ENCODE measurements around the gene VPS33B.

VPS33B gene

DNA sequence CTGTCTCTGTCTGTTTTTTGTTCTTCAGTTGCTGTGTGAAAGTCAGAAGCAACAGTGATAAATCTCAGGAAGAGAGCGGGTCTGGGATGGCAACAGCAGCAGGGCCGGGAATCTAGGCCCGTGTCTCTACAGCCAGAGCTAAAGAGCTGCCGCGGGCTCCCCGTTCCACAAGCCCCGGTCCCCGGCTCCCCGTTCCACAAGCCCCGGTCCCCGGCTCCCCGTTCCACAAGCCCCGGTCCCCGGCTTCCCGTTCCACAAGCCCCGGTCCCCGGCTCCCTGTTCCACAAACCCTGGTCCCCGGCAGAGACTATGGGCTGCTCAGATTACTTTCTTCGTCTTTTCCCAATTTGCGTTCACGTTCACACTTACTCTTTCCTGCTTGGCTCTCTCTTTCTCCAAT, 48.2 kb downstream of the VPS33B start:
- no peak overlapping the region for H3K27ac ChIP-seq
- TF ChIP-seq ZFX (IDR thresholded peaks at IDR 0.05; ENCODE audit: borderline replicate concordance) = no peak

DNA sequence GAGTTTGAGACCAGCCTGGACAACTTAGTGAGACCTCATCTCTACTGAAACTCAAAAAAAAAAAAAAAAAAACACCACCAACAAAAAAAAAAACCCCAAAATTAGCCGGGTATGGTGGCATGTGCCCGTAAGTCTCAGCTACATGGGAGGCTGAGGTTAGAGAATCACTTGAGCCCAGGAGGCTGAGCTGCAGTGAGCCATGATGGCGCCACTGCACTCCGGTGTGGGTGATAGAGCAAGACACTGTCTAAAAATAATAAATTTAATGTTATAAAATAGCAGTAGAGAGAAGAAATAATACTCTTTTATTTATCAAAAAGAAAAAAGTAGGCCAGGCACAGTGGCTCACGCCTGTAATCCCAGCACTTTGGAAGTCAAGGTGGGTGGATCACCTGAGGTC, 50.3 kb downstream of the VPS33B start:
- TF ChIP-seq, protein P1, sequence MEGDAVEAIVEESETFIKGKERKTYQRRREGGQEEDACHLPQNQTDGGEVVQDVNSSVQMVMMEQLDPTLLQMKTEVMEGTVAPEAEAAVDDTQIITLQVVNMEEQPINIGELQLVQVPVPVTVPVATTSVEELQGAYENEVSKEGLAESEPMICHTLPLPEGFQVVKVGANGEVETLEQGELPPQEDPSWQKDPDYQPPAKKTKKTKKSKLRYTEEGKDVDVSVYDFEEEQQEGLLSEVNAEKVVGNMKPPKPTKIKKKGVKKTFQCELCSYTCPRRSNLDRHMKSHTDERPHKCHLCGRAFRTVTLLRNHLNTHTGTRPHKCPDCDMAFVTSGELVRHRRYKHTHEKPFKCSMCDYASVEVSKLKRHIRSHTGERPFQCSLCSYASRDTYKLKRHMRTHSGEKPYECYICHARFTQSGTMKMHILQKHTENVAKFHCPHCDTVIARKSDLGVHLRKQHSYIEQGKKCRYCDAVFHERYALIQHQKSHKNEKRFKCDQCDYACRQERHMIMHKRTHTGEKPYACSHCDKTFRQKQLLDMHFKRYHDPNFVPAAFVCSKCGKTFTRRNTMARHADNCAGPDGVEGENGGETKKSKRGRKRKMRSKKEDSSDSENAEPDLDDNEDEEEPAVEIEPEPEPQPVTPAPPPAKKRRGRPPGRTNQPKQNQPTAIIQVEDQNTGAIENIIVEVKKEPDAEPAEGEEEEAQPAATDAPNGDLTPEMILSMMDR (IDR thresholded peaks at IDR 0.05) = no peak
- no peak for TF ChIP-seq ZFX (IDR thresholded peaks at IDR 0.05; ENCODE audit: borderline replicate concordance)
- H3K27ac ChIP-seq = no peak overlapping the region

DNA sequence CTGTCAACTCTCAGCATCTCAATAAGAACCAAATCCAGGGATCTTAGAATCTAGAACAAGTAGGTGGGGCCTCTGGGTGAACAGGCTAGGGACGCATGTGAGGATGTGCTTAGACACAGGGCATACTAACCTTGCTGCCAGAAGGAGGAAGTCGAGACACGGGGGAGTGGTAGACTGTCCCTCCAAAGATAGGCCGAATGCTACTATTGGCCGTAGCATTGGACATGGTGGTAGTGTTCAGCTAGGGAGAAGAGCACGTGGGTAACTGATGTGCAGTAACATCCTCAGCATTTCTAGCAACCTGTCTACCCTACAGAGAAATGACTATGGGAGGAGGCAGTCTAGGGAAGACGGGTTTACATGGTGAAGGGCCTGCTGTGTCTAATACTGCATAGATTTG, 52.1 kb downstream of the VPS33B start:
- no peak overlapping the region for H3K27ac ChIP-seq
- no peak for TF ChIP-seq ZFX (IDR thresholded peaks at IDR 0.05; ENCODE audit: borderline replicate concordance)
- TF ChIP-seq, protein P1 (IDR thresholded peaks at IDR 0.05) = no peak

DNA sequence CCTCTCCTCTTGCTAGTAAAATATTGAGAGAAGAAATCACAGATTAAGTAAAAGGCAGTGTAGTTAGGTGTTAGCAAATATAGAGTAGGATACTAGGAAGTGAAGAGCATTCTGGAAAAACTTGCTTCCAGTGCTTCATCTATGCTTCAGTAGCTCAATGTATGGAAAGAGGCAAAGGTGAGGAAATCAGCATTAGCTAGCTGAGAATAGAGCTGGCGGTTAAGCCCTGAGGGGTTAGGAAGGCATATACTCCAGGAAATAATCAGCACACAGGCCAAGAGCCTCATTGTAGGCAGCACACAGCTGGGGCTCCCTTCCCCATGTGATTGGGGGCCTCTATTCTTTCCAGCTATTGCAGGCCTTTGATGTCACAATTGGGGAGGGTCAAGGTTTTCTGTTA, 54.0 kb downstream of the VPS33B start:
- no peak overlapping the region for H3K27ac ChIP-seq
- no peak for TF ChIP-seq ZFX (IDR thresholded peaks at IDR 0.05; ENCODE audit: borderline replicate concordance)
- TF ChIP-seq, protein P1 (IDR thresholded peaks at IDR 0.05) = no peak

DNA sequence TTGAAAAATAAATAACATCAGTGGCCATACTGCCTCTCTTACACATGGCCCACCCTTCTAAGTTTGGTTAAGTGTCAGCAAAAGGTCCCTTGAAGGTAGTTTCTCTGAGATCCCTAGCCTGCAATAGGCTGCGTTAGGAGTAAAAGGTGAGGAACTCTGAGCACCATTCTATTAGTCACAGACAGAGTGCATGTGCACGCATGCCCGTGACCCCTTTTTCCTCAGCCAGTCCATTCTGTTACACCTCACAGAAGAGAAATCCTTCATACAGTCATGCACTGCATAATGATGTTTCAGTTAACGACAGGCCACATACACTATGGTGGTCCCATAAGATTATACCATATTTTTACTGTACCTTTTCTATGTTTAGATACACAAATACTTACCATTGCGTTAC, 55.2 kb downstream of the VPS33B start:
- H3K27ac ChIP-seq = no peak overlapping the region
- no peak for TF ChIP-seq ZFX (IDR thresholded peaks at IDR 0.05; ENCODE audit: borderline replicate concordance)
- TF ChIP-seq, protein P1 (IDR thresholded peaks at IDR 0.05) = no peak

DNA sequence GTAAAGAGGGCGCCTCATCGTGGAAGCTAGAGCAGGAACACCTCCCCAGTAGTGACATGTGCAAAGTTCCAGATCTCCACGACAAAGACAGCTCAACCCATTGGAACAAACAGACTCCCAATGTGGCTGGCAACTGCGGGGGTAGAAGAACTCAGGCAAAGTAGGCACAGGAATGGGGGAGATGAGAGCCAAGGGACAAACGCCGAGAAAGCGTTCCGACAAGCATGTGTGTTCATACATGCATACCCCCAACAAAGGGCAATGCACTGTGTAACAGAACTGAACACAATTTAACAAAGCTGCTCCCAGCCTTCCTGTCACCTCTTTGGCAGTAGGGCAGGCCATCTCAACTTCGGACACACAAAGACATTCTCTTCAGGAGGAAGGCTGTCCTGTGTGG, 56.1 kb downstream of the VPS33B start:
- H3K27ac ChIP-seq = no peak overlapping the region
- TF ChIP-seq ZFX (IDR thresholded peaks at IDR 0.05; ENCODE audit: borderline replicate concordance) = no peak
- TF ChIP-seq, protein P1 (IDR thresholded peaks at IDR 0.05) = no peak

DNA sequence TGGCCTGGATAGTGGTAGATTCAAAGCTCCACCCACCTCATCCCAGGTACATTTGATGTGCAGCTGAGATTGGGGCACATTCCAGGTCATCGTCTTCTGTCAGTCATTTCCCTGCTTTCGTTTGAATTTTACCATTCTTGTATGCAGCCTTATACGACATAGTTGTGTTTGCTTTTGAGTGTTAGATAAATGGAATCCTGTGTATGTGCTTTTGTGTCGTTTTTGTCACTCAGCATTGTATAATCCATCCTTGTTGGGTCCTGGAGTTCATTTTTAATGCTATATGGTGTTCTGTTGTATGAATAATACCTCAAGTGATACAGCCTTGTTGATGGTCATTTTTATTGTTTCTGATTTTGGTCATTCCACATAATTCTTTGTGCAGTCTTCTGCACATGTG, 60.4 kb downstream of the VPS33B start:
- no peak overlapping the region for H3K27ac ChIP-seq
- TF ChIP-seq, protein P1 (IDR thresholded peaks at IDR 0.05) = no peak
- TF ChIP-seq ZFX (IDR thresholded peaks at IDR 0.05; ENCODE audit: borderline replicate concordance) = no peak

Measured in 22Rv1 (cell line).